AG10803 (cell line): ENCODE data around the gene DPCD.
"Not testable (repeated sequence)": the region's sequence is repeated elsewhere in the genome, so short reads cannot be mapped to it uniquely, and the experiment has no call there.

Source experiments
- DNase-seq: peaks from one replicate; pipeline ENCODE4 v3.0.0; 2010; ENCODE audit warnings: low read depth
- H3K4me3 ChIP-seq: 2 replicates; pipeline ENCODE4 v1.5.1; 2011; ENCODE audit warnings: mild to moderate bottlenecking, low read length, control low read depth
- TF ChIP-seq, protein P1 (sequence below): conservative IDR thresholded peaks from 2 replicates; pipeline ENCODE4 v1.5.1; 2011; ENCODE audit warnings: mild to moderate bottlenecking, low read length, control low read depth, inconsistent platforms

Gene DPCD

DNA sequence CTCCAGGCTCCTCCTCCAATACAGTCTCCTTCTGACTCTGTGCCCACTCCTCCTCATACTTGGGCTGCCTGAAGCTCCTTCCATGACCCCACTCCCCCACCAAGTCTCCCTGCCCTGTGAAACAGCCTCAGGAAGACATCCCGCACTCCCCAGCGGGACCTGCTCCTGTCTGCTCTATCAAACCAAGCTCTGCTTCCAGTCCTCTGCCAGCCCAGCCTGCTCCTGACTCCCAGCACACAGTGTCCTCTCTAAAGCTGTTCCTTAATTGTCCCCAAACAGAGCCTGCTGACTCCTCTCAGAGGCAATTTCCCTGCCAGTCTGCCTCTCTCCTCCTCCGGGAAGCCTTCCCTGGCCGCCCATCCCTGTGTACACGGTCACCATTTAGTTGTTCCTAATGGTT is 9.9 kb upstream of the DPCD start:
- no peak overlapping the region for H3K4me3 ChIP-seq
- DNase-seq, result no peak

DNA sequence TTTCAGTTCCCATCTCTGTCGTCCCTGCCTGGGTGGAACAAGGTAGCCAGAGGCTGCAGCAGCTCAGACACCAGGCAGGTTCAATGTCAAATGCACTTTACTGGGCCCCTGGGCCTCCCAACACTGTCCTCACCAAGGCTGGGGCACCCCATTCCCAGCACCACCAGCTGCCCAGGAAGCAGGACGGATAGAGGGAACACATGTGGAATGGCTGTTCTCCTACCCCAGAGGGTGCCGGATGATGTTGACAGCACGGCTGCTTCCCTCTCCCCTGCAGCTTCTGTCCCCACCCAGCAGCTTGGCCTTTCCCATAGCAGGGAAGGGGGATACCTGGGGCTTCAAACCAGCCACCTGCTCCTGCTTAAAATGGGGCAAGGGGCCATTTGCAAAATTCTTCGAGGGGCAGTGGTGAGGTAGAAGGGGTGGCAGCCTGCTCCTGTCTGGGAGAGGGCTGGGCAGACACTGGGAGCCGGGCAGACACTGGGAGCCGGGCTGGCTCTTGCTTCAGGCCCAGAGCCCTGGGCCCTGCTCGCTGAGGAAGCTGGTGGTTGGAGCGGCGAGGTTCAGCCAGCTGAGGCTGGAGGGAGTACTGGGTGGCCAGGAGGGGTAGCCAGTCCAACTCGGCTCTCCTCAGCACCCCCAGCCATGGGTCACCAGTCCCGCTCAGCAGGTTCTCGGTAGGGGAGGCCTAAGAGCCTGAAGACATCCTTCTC is 9.2 kb upstream of the DPCD start:
- DNase-seq, result no peak
- TF ChIP-seq, protein P1, sequence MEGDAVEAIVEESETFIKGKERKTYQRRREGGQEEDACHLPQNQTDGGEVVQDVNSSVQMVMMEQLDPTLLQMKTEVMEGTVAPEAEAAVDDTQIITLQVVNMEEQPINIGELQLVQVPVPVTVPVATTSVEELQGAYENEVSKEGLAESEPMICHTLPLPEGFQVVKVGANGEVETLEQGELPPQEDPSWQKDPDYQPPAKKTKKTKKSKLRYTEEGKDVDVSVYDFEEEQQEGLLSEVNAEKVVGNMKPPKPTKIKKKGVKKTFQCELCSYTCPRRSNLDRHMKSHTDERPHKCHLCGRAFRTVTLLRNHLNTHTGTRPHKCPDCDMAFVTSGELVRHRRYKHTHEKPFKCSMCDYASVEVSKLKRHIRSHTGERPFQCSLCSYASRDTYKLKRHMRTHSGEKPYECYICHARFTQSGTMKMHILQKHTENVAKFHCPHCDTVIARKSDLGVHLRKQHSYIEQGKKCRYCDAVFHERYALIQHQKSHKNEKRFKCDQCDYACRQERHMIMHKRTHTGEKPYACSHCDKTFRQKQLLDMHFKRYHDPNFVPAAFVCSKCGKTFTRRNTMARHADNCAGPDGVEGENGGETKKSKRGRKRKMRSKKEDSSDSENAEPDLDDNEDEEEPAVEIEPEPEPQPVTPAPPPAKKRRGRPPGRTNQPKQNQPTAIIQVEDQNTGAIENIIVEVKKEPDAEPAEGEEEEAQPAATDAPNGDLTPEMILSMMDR, result no peak
- no peak overlapping the region for H3K4me3 ChIP-seq

More for the DNA sequence above, 9.9 kb upstream of the DPCD start:
- TF ChIP-seq, protein P1, result no peak

DNA sequence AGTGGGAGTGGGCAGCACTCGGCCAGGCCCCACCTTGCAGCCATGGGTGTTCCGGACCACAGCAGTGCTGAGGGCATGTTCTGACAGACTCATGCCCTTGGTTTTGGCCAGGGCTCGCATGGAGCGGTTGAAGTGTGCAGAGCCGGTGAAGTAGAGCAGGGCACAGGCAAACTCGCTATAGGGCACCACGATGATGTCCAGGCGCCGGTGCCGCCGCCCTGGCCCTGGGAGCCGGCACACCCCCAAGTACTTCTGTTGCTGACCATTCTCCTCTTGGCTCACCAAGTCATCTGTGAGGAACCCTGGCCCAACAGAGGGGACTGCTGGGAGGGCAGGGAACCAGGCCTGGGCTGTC is 8.6 kb upstream of the DPCD start:
- DNase-seq, result no peak
- TF ChIP-seq, protein P1, result no peak
- no peak overlapping the region for H3K4me3 ChIP-seq

DNA sequence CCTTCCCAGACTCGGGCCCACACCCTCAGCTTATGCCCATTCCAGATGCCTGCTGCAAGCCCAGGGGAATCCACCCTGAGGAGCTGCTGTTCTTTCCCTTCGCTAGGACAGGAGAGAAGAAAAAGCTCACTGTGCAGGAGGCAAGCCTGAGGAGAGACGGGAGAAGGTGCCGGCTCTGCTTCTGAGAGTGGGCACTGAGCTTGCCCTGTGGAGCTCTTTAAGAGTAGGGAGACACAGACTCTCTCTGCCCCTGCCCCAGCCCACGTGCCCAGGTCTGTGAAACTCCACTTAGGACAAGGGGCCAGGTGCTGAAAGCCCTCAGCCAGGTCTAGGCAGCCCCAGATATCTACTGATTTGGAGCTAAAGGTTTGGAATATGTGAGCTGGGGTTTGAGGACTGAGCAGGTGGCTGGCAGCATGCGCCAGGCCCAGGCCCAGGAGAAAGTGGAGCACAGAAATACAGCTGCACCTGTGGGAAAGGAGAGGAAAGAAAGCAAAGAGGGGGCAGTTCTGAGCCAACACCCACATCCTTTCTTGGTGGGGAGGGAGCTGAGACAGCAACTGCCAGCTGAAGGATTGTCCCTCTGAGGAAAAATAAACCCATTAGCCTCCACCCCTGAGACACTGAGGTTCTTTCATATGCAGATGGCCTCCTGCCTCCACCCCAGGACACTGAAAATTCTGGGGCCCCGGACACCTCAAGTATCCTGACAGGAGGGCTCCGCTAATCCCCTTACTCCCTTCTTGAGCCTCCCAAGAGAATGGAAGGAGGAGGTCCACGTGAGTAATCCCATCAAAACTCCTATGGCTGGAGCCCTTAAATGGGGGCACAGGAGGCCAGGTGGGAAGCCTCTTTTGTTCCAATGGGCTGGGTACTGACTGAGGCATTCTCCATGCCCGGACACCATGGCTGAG is 7.4 kb upstream of the DPCD start:
- no peak for DNase-seq
- TF ChIP-seq, protein P1, result no peak
- H3K4me3 ChIP-seq, result no peak overlapping the region

DNA sequence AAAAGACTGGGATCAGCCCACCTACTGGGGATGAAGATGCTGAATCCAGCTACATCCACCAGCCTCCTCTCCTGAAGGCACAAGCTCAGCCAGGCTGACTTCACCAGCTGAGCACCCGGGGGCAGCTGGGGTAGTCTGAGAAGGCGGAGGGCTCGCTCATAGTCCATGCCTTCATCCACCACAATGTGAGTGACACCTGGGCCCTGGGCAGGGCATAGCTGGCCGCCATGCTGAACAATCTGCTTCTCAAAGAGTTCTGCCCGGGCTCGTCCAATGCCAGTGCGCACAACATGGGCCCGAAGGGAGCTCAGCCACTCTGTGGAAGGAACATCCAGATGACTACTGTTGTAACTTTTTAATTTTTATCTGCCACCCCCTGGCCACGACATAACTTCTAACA is 2.3 kb upstream of the DPCD start:
- no peak for DNase-seq
- TF ChIP-seq, protein P1, result no peak
- H3K4me3 ChIP-seq, result no peak overlapping the region

DNA sequence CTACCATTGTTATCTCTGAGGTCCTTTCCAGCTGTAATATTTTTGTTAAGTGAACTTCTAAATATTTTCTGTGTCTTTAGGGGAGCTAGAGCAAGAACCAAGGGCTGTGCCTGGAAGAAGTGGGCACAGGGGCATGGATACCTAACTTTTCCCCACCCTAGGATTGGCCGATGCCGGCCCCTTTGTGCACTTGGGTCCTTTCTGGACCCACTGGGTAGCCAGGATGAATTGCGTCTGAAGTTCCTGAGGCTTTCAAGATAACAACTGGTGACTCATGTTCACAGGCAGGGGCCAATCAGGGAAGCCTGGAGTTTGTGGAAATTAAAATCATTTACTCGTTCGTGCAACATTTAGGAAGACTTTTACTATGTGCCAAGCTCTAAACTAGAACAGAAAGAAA is 758 bp downstream of the DPCD start:
- peak overlapping the region; percentile 99 for H3K4me3 ChIP-seq
- peak; percentile 24 for DNase-seq
- TF ChIP-seq, protein P1, result no peak

DNA sequence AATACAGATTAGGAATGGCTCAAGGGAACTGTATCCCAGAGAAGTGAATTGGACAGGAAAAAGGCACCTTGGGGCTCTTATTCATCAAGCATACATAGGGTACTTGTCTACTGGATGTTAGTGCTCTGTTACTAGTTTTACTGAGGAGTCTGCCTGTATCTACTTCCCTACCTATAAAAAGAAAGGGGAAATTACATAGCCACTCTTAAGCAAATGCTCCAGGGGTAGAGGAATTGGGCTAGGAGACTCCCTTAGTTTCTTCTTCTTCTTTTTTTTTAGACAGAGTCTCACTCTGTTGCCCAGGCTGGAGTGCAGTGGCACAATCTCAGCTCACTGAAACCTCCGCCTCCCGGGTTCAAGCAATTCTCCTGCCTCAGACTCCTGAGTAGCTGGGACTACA is 5.2 kb downstream of the DPCD start:
- DNase-seq, result not testable (repeated sequence)

More for the DNA sequence above, 5.2 kb downstream of the DPCD start:
- H3K4me3 ChIP-seq, result not testable (repeated sequence)
